Measurements from ENCODE around the gene CAPS.
"Not testable (repeated sequence)": the region's sequence is repeated elsewhere in the genome, so short reads cannot be mapped to it uniquely, and the experiment has no call there.

Gene CAPS

GRCh38 chr19:5957170-5957569 is 43.1 kb downstream of the CAPS start:
- DNase-seq (ENCODE audit: low spot score), result no peak

- DNase-seq (ENCODE audit: low spot score), result no peak
Measured at GRCh38 chr19:5958074-5958850, 44.2 kb downstream of the CAPS start.

- no peak for DNase-seq (ENCODE audit: low spot score)
Measured at GRCh38 chr19:5958851-5959122, 44.7 kb downstream of the CAPS start.

DNA sequence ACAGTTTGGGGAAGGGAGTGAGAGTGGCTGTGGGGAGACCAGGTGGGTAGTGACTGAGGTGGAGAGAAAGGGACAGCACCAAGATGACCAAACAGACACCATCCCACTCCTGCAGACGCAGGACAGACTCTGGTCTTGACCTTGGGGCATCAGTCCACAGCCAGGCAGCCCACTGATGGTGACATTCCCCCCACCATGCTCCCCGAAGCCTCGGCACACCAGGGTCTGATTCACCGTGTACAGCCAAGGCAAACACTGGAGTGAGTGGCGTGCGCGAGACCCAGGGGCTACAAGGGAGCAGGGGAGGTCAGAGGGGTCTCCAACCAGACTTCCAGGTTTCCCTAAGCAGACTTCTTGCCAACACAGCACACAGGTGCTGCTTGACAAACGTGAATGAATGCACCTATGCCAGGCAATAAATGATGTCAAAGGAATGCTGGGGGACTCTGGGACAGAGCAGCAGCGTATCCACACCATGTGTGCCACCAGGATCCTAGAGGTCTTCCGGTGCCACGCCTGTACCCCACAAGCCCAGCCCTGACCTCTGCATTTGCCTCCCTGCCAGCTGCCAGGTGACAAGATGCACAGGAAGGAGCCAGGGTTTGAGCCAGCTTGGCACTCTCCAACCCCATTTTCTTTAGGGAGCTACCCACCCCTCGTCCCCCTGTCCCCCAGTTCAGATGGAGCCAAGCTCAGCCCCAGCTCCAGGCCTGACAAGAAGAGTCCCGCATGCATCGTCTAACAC is 45.4 kb downstream of the CAPS start:
- no peak for DNase-seq (ENCODE audit: low spot score)

DNA sequence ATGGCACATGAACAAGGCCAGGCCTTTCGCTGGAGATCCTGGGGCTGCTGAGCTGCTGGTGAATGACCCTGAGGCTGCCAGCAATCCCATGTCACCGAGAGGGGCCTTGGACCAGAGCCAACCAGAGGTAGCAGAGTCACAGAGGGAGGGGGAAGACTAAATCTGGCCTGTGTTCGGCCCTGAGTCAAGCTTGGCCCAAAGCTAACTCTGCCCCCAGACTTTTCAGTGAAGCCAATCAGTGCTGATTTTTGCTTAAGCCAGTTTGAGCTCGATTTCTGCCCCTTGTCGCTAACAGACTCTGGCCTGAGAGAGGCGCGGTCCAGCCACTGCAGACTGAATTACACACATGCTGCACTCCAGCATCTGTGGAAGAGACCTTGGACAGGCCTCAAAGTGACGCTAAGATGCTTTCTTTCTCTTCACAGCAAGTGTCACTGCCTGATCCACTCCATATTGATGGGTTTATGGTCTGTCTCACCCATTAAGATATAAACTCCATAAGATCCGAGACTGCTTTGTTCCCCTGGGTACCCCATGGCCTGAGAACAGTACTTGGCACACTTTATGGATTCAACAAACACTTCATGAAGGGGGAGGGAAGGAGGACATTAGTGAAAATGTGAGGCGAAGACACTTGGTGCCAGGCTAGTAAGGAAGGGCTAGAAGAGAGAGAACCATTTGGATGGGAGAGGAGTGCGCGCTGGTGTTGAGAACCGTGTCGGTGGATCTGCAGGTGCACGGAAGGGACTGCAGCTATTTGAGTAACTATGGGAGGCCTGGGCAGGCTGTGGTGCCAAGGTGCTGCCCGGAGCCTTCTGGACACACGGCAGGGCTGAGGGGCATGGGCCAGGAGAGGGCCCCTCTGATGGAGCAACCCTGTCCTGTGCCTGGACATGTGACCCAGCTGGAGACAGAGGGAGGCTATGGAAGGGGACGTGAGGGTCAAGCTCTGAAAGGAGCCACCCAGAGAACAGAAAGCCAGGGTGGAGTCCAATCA is 46.2 kb downstream of the CAPS start:
- no peak for DNase-seq (ENCODE audit: low spot score)

- DNase-seq (ENCODE audit: low spot score), result peak; percentile 24
Measured at GRCh38 chr19:5961641-5961968, 47.6 kb downstream of the CAPS start.

GRCh38 chr19:5961969-5962945 is 48.2 kb downstream of the CAPS start:
- peak; percentile 90 for DNase-seq (ENCODE audit: low spot score)

- not testable (repeated sequence) for DNase-seq (ENCODE audit: low spot score)
Measured at GRCh38 chr19:5963259-5963658, 49.2 kb downstream of the CAPS start.

DNA sequence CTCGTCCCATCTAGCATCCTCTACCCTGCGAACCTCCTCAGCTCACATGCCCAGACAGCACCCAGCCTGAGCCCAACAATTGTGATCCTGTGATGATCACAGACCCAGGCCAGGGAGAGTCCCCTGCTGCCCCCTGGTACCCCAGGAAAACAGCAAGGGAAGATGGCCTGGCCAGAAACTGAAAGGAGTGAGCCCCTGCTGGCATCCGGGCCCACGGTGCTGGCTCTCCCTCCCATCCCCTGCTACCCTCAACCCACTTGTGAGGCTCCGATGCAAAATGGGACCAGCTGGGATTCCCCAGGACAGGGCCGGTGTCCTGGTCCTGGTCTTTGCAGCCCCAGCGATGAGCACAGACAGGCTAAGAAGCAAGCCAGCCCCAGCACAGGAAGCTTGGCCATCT is 49.8 kb downstream of the CAPS start:
- no peak for DNase-seq (ENCODE audit: low spot score)

DNA sequence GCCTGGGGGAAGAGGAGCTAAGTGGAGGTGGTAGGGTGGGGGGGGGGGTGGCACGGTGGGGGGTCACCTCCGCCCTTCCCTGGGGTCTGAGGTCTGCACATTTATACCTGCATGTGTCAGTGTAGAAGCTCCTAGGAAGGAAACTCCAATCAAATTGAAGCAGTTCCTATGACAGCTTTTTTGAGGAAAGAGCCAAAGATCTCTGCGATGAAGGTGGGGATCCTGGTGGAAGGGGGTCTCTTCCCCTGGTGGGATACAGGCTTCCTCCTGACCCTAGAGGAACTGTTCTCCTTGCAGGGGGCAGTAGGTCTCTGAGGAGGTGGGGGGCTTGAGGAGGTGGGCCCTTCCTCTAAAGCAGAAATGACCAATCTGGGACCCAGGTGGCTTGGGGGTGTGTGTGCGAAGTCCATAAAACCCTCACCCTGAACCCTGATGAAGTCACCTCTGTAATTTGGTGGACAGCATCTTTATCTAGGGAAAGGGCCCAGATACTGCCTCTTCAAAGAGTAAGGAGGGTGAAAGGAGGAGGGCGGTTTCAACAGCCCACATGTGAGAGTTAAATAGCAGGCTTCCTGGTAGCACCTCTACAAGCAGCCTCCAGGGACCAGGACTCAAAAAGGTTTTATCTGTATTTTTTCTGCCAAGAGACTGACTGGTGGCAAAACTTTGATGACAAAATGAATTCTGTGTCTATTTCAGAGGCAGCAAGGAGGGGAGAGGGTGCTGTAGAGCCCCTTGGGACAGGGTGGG is 50.9 kb downstream of the CAPS start:
- DNase-seq (ENCODE audit: low spot score), result no peak

Measured in CD4-positive, alpha-beta T cell treated with Interleukin-2 at 100 ng/mL for 4 hours (primary cell).